Measurements from ENCODE around the gene FBXL3. TPM values are rescaled to one million over a fixed set of nuclear protein-coding genes. Genes with fewer than 3 reads are reported as not detected.
"Not testable (repeated sequence)": the region's sequence is repeated elsewhere in the genome, so short reads cannot be mapped to it uniquely, and the experiment has no call there.

FBXL3 gene
- total RNA-seq, 1 experiment from 2014 or later = 29.2 TPM

- Histone ChIP-seq H3K27ac (ENCODE audit: low read depth, low read length, poor library complexity, severe bottlenecking) (no peak overlapping the region), H3K9me3 (ENCODE audit: low read depth, low read length, poor library complexity, severe bottlenecking) (no peaks in the 10 kb centered on the region), H3K4me3 (ENCODE audit: low read depth, low read length, poor library complexity, severe bottlenecking) (no peak overlapping the region), H3K4me1 (ENCODE audit: insufficient read depth, low read length, poor library complexity, severe bottlenecking) (no peaks in the 10 kb centered on the region), H3K27me3 (replicated peaks; ENCODE audit: insufficient read depth, low read depth, low read length, poor library complexity) (no peaks in the 10 kb centered on the region), H3K36me3 (ENCODE audit: insufficient read depth, low read length, poor library complexity, severe bottlenecking) (no peaks in the 10 kb centered on the region)
- DNase-seq (ENCODE audit: low spot score) = no peak
- TF ChIP-seq EZH2 (IDR thresholded peaks at IDR 0.05; ENCODE audit: borderline replicate concordance, low read depth, low read length, poor library complexity, severe bottlenecking) (no peak), CTCF (conservative IDR thresholded peaks at IDR 0.05; ENCODE audit: low read depth, low read length) (no peak)
- ChIA-PET POLR2A (ENCODE audit: low non-redundant PET) (no interaction called here), CTCF (no interaction called here)
- BruUV-seq (replicated peaks) = no TSS peak
- intact Hi-C loops (cut with micrococcal nuclease; ENCODE audit: unreplicated experiment) = no loop called here
Measured at GRCh38 chr13:76967031-76967430, 59.9 kb downstream of the FBXL3 start.

- H3K9me3 ChIP-seq (ENCODE audit: low read depth, low read length, poor library complexity, severe bottlenecking) = no peaks in the 10 kb centered on the region
- peak; percentile 54 for DNase-seq (ENCODE audit: low spot score)
- TF ChIP-seq EZH2 (IDR thresholded peaks at IDR 0.05; ENCODE audit: borderline replicate concordance, low read depth, low read length, poor library complexity, severe bottlenecking) (no peak), CTCF (conservative IDR thresholded peaks at IDR 0.05; ENCODE audit: low read depth, low read length) (no peak)
- no peaks in the 10 kb centered on the region for H3K36me3 ChIP-seq (ENCODE audit: insufficient read depth, low read length, poor library complexity, severe bottlenecking)
- H3K4me3 ChIP-seq (ENCODE audit: low read depth, low read length, poor library complexity, severe bottlenecking) = no peak overlapping the region
- intact Hi-C loops (cut with micrococcal nuclease; ENCODE audit: unreplicated experiment) = no loop called here
- ChIA-PET POLR2A (ENCODE audit: low non-redundant PET) (interaction anchor here (0.6 kb wide), 1 partner anchor 30 kb away, joined by 3 read pairs; no protein-coding TSS in a partner anchor), CTCF (interaction anchor here (1.1 kb wide), 1 partner anchor 15 kb away, joined by 6 read pairs; no protein-coding TSS in a partner anchor)
- no TSS peak for BruUV-seq (replicated peaks)
- no peaks in the 10 kb centered on the region for H3K4me1 ChIP-seq (ENCODE audit: insufficient read depth, low read length, poor library complexity, severe bottlenecking)
- no peaks in the 10 kb centered on the region for H3K27me3 ChIP-seq (replicated peaks; ENCODE audit: insufficient read depth, low read depth, low read length, poor library complexity)
- no peak overlapping the region for H3K27ac ChIP-seq (ENCODE audit: low read depth, low read length, poor library complexity, severe bottlenecking)
Measured at GRCh38 chr13:76965759-76966421, 61.1 kb downstream of the FBXL3 start.

GRCh38 chr13:76959734-76960133 is 67.2 kb downstream of the FBXL3 start:
- BruUV-seq (replicated peaks); H3K27me3 ChIP-seq (replicated peaks; ENCODE audit: insufficient read depth, low read depth, low read length, poor library complexity); intact Hi-C loops (cut with micrococcal nuclease; ENCODE audit: unreplicated experiment); H3K4me1 ChIP-seq (ENCODE audit: insufficient read depth, low read length, poor library complexity, severe bottlenecking); DNase-seq (ENCODE audit: low spot score); CTCF ChIA-PET; POLR2A ChIA-PET (ENCODE audit: low non-redundant PET); H3K4me3 ChIP-seq (ENCODE audit: low read depth, low read length, poor library complexity, severe bottlenecking); H3K36me3 ChIP-seq (ENCODE audit: insufficient read depth, low read length, poor library complexity, severe bottlenecking); H3K27ac ChIP-seq (ENCODE audit: low read depth, low read length, poor library complexity, severe bottlenecking): not testable (repeated sequence)
- peaks cover 11% of the 10 kb centered on the region for H3K9me3 ChIP-seq (ENCODE audit: low read depth, low read length, poor library complexity, severe bottlenecking)

GRCh38 chr13:76958841-76959432 is 68.0 kb downstream of the FBXL3 start:
- CTCF ChIA-PET = no interaction called here

More at GRCh38 chr13:76958841-76959432, 68.0 kb downstream of the FBXL3 start:
- Histone ChIP-seq H3K4me3 (ENCODE audit: low read depth, low read length, poor library complexity, severe bottlenecking) (no peak overlapping the region), H3K9me3 (ENCODE audit: low read depth, low read length, poor library complexity, severe bottlenecking) (peaks cover 11% of the 10 kb centered on the region), H3K36me3 (ENCODE audit: insufficient read depth, low read length, poor library complexity, severe bottlenecking) (no peaks in the 10 kb centered on the region), H3K4me1 (ENCODE audit: insufficient read depth, low read length, poor library complexity, severe bottlenecking) (no peaks in the 10 kb centered on the region), H3K27me3 (replicated peaks; ENCODE audit: insufficient read depth, low read depth, low read length, poor library complexity) (no peaks in the 10 kb centered on the region), H3K27ac (ENCODE audit: low read depth, low read length, poor library complexity, severe bottlenecking) (no peak overlapping the region)
- intact Hi-C loops (cut with micrococcal nuclease; ENCODE audit: unreplicated experiment) = no loop called here
- TF ChIP-seq EZH2 (IDR thresholded peaks at IDR 0.05; ENCODE audit: borderline replicate concordance, low read depth, low read length, poor library complexity, severe bottlenecking) (no peak), CTCF (conservative IDR thresholded peaks at IDR 0.05; ENCODE audit: low read depth, low read length) (no peak)
- POLR2A ChIA-PET (ENCODE audit: low non-redundant PET) = no interaction called here
- BruUV-seq (replicated peaks) = no TSS peak
- no peak for DNase-seq (ENCODE audit: low spot score)
